Effector memory CD4-positive, alpha-beta T cell (primary cell): ENCODE data around the gene PYGO1.
A peak's percentile ranks its signal among the peaks of the same experiment; 100 is the strongest.
"Not testable (repeated sequence)": the region's sequence is repeated elsewhere in the genome, so short reads cannot be mapped to it uniquely, and the experiment has no call there.

Experiments used
- DNase-seq, 3 donors: peaks; one replicate each; pipeline ENCODE4 v3.0.0-alpha.2; 2020
- H3K27ac ChIP-seq: 2 replicates; pipeline ENCODE4 v1.7.0; 2013; ENCODE audit warnings: mild to moderate bottlenecking, low read length, moderate library complexity; ENCODE audit not compliant: insufficient read depth, poor library complexity, severe bottlenecking
- H3K27me3 ChIP-seq: replicated peaks from 2 replicates; pipeline ENCODE4 v1.7.0; 2013; ENCODE audit warnings: mild to moderate bottlenecking, low read length; ENCODE audit not compliant: insufficient read depth, control insufficient read depth, poor library complexity, severe bottlenecking
- H3K36me3 ChIP-seq: 2 replicates; pipeline ENCODE4 v1.7.0; 2013; ENCODE audit warnings: mild to moderate bottlenecking, low read length, moderate library complexity; ENCODE audit not compliant: control insufficient read depth, insufficient read depth
- H3K4me1 ChIP-seq: 2 replicates; pipeline ENCODE4 v1.7.0; 2013; ENCODE audit warnings: low read length, mild to moderate bottlenecking; ENCODE audit not compliant: control insufficient read depth, insufficient read depth, poor library complexity, severe bottlenecking
- H3K4me3 ChIP-seq: 2 replicates; pipeline ENCODE4 v1.7.0; 2013; ENCODE audit warnings: low read length, low read depth, mild to moderate bottlenecking; ENCODE audit not compliant: insufficient read depth, poor library complexity, severe bottlenecking
- H3K9me3 ChIP-seq: 2 replicates; pipeline ENCODE4 v1.7.0; 2013; ENCODE audit warnings: mild to moderate bottlenecking, low read length, moderate library complexity; ENCODE audit not compliant: control insufficient read depth

PYGO1 gene

DNA sequence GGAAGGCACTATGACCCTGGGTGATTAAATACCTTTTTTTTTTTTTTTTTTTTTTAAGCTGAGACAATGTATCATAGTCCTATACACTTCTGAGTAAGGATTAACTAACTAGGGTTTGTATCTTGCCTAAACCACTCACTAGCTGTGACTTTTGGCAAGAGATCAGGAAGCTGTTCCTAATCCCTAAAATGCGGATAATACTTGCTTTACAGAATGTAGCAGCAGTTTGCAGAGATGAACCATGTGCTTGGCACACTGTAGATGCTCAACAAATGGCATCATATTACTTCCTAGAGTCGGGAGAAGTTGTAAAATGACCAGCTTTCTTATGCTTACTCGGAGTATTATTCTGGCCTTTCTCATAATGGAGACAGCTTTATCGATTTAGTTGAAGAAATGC, 25.6 kb upstream of the PYGO1 start:
- Histone ChIP-seq H3K27ac (no peak overlapping the region), H3K4me1 (no peaks in the 10 kb centered on the region)
- DNase-seq, result no peak

DNA sequence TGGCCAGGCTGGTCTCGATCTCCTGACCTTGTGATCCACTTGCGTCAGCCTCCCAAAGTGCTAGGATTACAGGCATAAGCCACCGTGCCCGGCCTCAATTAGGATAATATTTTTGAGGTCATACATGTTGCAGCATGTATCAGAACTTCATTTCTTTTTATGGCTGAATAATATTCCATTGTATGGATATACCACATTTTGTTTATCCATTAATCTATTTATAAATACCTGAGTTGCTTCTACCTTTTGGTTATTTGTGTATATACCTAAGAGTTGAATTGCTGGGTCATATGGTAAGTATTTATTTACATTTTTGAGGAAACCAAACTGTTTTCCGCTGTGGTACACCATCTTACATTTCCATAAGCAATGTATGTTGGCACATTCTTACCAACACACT, 18.1 kb upstream of the PYGO1 start:
- Histone ChIP-seq H3K36me3 (no peaks in the 10 kb centered on the region), H3K27me3 (no peaks in the 10 kb centered on the region), H3K27ac (no peak overlapping the region), H3K4me1 (no peaks in the 10 kb centered on the region), H3K4me3 (no peak overlapping the region), H3K9me3 (no peaks in the 10 kb centered on the region)
- no peak for DNase-seq

More for the DNA sequence above, 25.6 kb upstream of the PYGO1 start:
- Histone ChIP-seq H3K36me3 (no peaks in the 10 kb centered on the region), H3K9me3 (no peaks in the 10 kb centered on the region), H3K4me3 (no peak overlapping the region), H3K27me3 (peaks cover 3% of the 10 kb centered on the region)

DNA sequence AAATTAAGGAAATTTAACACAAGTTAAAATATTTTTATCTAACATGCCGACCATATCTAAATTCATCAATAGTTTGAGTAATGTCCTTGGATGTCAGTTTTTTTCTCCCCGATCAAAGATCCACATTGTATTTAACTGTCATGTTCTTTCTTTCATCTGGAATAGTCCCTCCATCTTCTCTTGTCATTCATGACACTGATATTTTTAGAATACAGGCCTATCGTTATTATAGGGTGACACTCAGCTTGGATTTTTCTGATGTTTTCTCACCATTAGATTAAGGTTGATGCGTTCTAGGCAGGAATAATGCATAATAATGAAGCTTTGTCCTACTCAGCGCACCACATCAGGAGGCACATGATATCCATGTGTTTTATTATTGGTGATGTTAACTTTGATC, 13.2 kb upstream of the PYGO1 start:
- Histone ChIP-seq H3K27me3 (no peaks in the 10 kb centered on the region), H3K4me3 (no peak overlapping the region), H3K36me3 (no peaks in the 10 kb centered on the region), H3K9me3 (no peaks in the 10 kb centered on the region), H3K4me1 (no peaks in the 10 kb centered on the region), H3K27ac (no peak overlapping the region)
- no peak for DNase-seq

DNA sequence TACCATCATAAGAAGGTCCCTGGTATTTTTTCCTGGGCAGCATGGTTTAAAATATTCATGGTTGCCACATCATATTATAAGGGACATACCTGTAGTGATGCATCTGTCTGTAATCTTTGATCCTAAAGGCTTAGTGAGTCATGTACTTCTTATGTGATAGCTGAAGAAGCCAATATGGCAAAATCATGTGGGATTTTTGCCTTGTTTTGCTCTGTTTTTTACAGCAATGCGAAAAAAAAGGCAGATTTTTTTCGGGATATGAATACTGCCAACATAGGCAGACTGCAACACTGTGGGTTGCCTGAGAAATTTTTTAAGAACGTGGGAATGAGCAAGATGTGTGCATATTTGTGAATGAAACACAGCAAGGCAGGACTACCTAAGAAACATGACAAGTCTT, 11.3 kb upstream of the PYGO1 start:
- Histone ChIP-seq H3K9me3 (no peaks in the 10 kb centered on the region), H3K4me3 (no peak overlapping the region), H3K27ac (no peak overlapping the region), H3K27me3 (no peaks in the 10 kb centered on the region), H3K36me3 (no peaks in the 10 kb centered on the region), H3K4me1 (no peaks in the 10 kb centered on the region)
- DNase-seq, result no peak

DNA sequence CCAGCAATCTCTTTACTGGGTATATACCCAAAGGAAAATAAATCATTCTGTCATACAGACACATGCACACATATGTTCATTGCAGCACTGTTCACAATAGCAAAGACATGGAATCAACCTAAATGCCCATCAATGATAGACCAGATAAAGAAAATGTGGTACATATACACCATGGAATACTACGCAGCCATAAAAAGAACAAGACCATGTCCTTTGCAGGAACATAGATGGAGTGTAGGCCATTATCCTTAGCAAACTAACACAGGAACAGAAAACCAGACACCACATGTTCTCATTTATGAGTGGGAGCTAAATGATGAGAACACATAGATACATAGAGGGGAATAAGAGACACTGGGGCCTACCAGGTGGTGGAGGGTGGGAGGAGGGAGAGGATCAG, 4.9 kb upstream of the PYGO1 start:
- not testable (repeated sequence) for H3K4me1 ChIP-seq, H3K27ac ChIP-seq, DNase-seq, H3K9me3 ChIP-seq, H3K4me3 ChIP-seq, H3K36me3 ChIP-seq
- peaks cover 15% of the 10 kb centered on the region for H3K27me3 ChIP-seq

DNA sequence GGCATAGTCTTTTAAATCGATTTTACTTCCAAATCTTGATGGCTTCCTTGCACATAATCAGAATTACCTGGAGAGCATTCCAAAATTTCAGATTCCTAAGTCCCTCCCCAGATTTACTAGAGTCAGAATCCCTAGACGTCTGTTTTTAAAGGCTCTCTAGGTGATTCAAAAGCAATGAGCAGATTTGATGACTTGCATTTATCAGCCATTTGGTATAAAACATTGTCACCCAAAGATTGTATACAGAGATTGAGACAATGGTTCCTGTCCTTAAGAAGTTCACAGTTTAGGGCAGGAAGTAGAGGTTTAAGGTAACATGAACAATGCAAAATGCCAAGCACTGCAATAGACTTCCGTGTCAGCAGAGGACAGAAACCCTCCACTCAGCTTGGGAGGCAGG, 2.6 kb upstream of the PYGO1 start:
- Histone ChIP-seq H3K36me3 (no peaks in the 10 kb centered on the region), H3K4me1 (no peaks in the 10 kb centered on the region), H3K9me3 (no peaks in the 10 kb centered on the region), H3K27me3 (peaks cover 31% of the 10 kb centered on the region), H3K4me3 (no peak overlapping the region), H3K27ac (no peak overlapping the region)
- no peak for DNase-seq

DNA sequence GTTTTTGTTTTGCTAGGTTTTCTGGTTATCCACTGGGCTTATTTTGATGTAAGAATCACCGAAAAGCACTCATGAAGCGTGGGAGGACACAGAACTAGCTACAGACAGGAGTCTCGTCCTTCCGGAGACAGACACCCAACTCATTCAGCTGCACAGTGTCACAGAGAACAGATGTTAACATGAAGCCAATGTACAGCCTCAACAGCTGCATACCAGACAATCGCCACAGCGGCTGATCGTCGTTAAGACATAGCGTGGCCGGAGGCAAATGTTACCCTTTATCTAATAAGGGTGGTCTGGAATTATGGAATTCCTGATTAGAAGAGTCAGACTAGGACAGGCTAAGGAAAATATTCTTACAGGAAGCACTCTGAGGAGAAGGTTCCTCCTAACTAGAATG, 1.1 kb upstream of the PYGO1 start:
- Histone ChIP-seq H3K27me3 (peaks cover 36% of the 10 kb centered on the region), H3K4me3 (no peak overlapping the region)

DNA sequence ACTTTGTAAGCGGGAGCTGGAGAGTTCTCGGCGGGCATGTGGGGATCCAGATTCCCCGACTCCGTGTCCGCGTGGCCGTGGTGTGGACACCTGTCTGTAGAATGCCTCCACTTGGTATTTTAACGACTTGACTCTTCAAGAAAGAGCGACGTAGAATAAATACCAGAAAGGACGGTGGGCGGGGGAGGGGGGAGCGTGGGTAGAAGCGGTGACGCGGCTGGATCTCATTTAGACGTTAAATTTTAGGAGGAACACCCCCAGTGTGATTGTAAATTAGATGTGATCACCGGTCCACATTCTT, 620 bp upstream of the PYGO1 start:
- Histone ChIP-seq H3K36me3 (no peaks in the 10 kb centered on the region), H3K4me3 (peak overlapping the region; percentile 29), H3K4me1 (no peaks in the 10 kb centered on the region), H3K9me3 (no peaks in the 10 kb centered on the region), H3K27ac (no peak overlapping the region), H3K27me3 (peaks cover 40% of the 10 kb centered on the region)
- DNase-seq, result no peak

More for the DNA sequence above, 1.1 kb upstream of the PYGO1 start:
- Histone ChIP-seq H3K36me3 (no peaks in the 10 kb centered on the region), H3K27ac (no peak overlapping the region), H3K9me3 (no peaks in the 10 kb centered on the region), H3K4me1 (no peaks in the 10 kb centered on the region)
- DNase-seq, result no peak

DNA sequence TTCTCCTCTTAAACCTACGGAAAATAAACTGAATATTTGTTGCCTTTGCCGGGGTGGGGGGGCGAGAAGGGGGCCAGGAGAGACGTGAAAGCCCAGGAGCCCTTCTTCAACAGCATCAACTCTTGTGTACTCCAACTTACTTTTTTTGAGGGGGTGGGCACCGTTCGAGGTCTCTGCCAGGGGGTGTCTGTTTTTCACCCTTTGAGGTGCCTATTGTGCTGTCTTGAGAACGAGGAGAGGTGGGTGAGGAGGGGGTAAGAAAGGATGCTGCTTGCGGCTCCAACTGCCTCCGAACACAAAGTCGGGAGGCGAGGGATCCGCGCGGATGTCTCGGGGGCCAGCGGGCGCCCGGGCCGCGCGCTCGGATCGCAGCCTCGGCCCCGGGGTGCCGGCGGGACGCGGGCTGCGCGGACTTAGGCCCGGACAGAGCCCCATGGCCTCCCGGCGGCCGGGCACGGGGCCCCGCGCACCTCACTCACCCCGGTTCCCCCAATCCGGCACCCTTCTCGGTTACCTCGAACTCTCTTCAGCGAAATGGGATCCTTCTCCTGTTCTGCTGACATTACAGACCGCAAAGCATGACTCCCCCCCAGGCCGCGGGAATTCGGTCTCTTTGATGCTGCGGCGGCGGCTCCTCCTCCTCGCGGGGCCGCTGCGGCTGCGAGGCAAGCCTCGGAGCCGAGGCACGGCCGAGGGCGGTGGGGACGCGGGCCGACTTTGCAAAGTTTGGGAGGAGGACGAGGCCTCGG, 650 bp downstream of the PYGO1 start:
- no peak for DNase-seq
- no peaks in the 10 kb centered on the region for H3K4me1 ChIP-seq
- no peak overlapping the region for H3K27ac ChIP-seq

DNA sequence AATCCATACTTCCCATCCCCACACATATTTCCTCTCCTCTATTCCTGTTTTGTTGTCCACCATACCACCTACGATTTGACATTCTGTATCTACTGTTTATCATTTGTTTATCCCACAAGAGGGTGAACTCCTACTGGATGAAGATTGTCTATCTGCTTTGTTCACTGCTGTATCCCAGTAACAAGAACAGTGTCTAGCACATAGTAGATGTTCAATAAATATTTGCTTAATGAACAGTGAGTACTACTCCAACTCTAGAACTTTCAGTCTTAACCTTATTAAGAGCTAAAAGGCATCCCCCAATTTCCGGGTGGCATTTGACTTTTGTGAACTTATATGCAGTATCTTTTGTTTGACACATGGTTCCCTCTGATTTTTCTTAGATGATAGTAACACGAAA, 1.3 kb downstream of the PYGO1 start:
- Histone ChIP-seq H3K4me1 (no peaks in the 10 kb centered on the region), H3K9me3 (no peaks in the 10 kb centered on the region), H3K36me3 (no peaks in the 10 kb centered on the region), H3K27ac (no peak overlapping the region), H3K27me3 (peaks cover 47% of the 10 kb centered on the region), H3K4me3 (no peak overlapping the region)
- DNase-seq, result no peak

More for the DNA sequence above, 650 bp downstream of the PYGO1 start:
- H3K4me3 ChIP-seq, result peak overlapping the region; percentile 50
- H3K27me3 ChIP-seq, result peaks cover 47% of the 10 kb centered on the region
- H3K36me3 ChIP-seq, result no peaks in the 10 kb centered on the region
- no peaks in the 10 kb centered on the region for H3K9me3 ChIP-seq
